ENCODE measurements around the gene ESF1. TPM values are rescaled to one million over a fixed set of nuclear protein-coding genes. Genes with fewer than 3 reads are reported as not detected.

The ESF1 gene
- total and polyA plus RNA-seq, 9 of the 15 experiments (the other 6 are each of a cell fraction or from before 2014, with no cell fraction given): 7.0 to 30.4 (median 18.6) TPM

- no peak for TF ChIP-seq BRF2 (IDR thresholded peaks at IDR 0.05; ENCODE audit: borderline replicate concordance, insufficient read depth, insufficient read length)
- TF ChIP-seq KLF10 (CRISPR knock-in tag; IDR thresholded peaks at IDR 0.05): no peak
- TF ChIP-seq CREB3 (tag; conservative IDR thresholded peaks at IDR 0.05; ENCODE audit: low read depth): no peak
- TF ChIP-seq RHOXF2B (CRISPR knock-in tag; conservative IDR thresholded peaks at IDR 0.05): no peak
- TF ChIP-seq MAFF (IDR thresholded peaks at IDR 0.05; ENCODE audit: low read length): no peak
- TF ChIP-seq OTX1 (CRISPR knock-in tag; IDR thresholded peaks at IDR 0.05): no peak
- no peak for TF ChIP-seq TFAM (CRISPR knock-in tag; conservative IDR thresholded peaks at IDR 0.05)
- no peak for TF ChIP-seq MCM5 (IDR thresholded peaks at IDR 0.05; ENCODE audit: low read depth)
- TF ChIP-seq ZNF24 (IDR thresholded peaks at IDR 0.05): peak; percentile 94
- TF ChIP-seq HBP1 (CRISPR knock-in tag; IDR thresholded peaks at IDR 0.05): no peak
- no peak for TF ChIP-seq CEBPZ (IDR thresholded peaks at IDR 0.05; ENCODE audit: borderline replicate concordance, low read depth, low read length)
- no peak for TF ChIP-seq GATAD2B (IDR thresholded peaks at IDR 0.05; ENCODE audit: borderline replicate concordance)
- peak; percentile 57; the same call in 1 of the 2 replicates for TF ChIP-seq CHD2 (IDR thresholded peaks at IDR 0.05; ENCODE audit: low read depth, low read length)
- TF ChIP-seq NFATC3 (IDR thresholded peaks at IDR 0.05): no peak
- no peak for TF ChIP-seq NR4A1 (CRISPR knock-in tag; IDR thresholded peaks at IDR 0.05)
- no peak for TF ChIP-seq NR4A1 (tag; IDR thresholded peaks at IDR 0.05)
- peak; percentile 59; the same call in 1 of the 2 replicates for TF ChIP-seq POLR2AphosphoS5 (IDR thresholded peaks at IDR 0.05; ENCODE audit: control insufficient read depth, insufficient read depth, low read depth, low read length)
- TF ChIP-seq MBD1 (CRISPR knock-in tag; IDR thresholded peaks at IDR 0.05): no peak
- no peak for TF ChIP-seq XRCC3 (IDR thresholded peaks at IDR 0.05)
- TF ChIP-seq FOXP1 (CRISPR knock-in tag; IDR thresholded peaks at IDR 0.05): no peak
Measured at GRCh38 chr20:13784893-13785715, at the start of gene ESF1, which contains the start of gene NDUFAF5 (continued).

All from K562 (cell line).